Measurements from ENCODE around the gene TARBP1. TPM values are rescaled to one million over a fixed set of nuclear protein-coding genes. Genes with fewer than 3 reads are reported as not detected.
"Not testable (repeated sequence)": the region's sequence is repeated elsewhere in the genome, so short reads cannot be mapped to it uniquely, and the experiment has no call there.

Gene TARBP1
- polyA plus RNA-seq, 12 donors, result 17.6 to 62.7 (median 36.1) TPM; not detected in 1

DNA sequence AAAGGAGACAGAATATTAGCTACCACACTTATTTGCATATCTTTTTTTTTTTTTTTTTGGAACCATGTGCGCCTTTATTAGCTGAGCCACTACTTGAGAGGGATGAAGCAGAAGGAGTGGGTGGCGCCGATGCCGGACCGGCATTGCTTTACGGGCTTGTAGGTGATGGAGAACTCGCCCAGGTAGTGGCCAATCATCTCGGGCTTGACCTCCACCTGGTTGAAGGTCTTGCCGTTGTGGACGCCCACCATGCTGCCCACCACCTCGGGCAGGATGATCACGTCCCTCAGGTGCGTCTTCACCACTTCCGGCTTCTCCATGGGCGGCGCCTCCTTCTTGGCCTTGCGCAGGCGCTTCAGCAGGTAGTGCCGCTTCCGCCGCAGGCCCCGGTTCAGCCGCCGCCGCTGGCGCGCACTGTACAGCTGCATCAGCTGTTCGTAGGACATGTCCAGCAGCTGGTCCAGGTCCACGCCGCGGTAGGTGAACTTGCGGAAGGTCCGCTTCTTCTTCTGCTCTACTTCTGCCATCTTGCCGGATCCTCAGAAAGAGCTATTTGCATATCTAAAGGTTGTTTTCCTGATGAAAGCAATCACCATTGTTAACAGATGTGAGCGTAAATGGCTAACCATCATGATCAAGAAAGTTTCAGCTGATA, 122.2 kb downstream of the TARBP1 start:
- not testable (repeated sequence) for DNase-seq

DNA sequence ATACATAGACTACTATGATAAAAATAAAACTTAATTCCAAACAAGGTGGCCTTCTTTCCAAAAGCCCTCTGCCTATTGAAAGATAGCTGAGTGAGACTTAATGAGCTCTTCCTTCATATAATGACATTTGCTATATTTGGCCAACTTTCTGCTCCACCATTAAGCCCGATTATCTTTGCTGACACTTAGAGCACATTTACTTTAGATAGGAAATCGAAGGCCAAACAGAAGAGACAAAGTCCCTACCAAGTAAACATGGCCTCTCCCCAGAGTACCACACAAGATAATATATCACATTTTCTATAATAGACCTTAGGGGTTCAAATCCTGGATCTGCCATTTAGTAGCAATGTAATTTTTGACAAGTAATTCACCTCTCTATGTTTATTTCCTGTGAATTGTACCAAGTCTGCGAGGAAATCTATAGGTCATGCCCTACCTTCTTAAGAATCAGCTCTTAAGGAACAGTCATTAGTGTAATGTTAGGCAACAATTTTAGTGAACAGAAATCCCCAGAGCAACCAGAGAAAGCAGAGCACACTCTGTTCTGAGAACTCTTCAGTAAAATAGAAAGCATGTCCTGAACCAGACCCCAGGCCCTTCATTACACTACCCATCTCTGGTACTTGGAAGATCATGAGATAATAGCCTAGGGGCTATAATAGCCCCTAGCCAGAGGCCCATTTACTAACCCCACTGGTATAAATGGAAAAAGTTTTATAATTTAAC, 123.0 kb downstream of the TARBP1 start:
- no peak for DNase-seq

DNA sequence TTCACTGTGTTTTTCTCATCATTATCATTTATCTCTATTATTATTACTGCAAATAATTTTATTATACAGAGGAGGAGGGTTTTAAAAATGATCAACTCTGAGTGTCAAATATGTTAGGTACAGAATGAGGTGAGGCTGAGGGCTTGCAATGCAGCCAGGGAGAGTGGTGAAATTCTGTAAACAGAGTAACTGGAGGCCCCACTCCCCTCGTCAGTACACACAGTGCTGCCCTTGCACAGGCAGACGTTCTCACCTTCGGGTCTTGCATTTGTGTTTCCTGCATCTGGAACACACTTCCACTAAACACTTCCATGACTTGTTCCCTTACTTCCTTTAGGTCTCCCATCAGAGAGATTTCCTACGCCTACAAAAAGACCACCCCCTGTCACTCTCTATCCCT, 130.0 kb downstream of the TARBP1 start:
- DNase-seq, result no peak

DNA sequence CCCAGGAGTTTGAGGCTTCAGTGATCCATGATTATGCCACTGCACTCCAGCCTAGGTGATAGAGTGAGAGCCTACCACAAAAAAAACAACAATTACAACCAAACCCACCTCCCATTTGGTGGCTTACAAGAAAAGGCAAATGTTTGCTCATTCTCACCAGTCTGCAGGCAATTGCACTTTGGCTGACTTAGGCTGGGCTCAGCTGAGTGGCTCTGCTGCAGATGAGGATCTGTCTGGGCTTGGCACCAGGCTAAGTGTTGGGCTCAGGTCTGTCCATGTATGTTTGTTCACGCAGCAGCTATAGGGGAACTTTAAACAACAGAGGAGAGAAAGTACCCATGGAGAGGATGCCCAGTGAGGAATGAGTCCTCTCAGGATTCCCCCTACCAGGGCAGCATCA, 133.7 kb downstream of the TARBP1 start:
- no peak for DNase-seq

DNA sequence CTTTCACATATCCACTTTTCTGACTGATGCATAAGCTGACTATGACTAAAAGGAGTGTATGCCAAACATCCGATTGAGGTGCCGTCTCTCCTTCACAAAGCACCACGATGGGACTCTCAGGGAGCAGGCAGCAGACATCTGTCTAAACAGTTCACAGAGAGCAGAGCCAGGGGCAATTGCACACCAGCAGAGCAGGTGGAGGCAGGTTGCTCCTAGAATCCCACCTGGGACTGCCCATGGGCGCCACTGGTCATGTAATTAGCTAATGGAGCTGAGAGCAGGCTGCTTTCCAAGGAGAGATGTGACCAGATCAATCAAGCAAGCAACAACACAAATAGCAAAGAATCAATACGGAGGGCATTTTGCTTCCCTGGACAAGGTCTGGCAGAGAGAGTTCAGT, 136.2 kb downstream of the TARBP1 start:
- no peak for DNase-seq

Other genes starting within 250 kb of the TARBP1 start
- 10 to 100 TPM in 11 of 12 donors, not detected in 1; 18.2 to 49.0 (median 27.7) TPM for gene COA6, start 105.7 kb downstream of the TARBP1 start, polyA plus RNA-seq (ENCODE audit: insufficient read length in 12 of 12)
- 100 to 1,000 TPM in 3 of 12 donors, 10 to 100 TPM in 9; 59.4 to 182 (median 70.1) TPM for gene IRF2BP2, start 131.0 kb upstream of the TARBP1 start, polyA plus RNA-seq (ENCODE audit: insufficient read length in 12 of 12)